HCT116 (cell line): ENCODE results near the gene CALN1. TPM values are rescaled to one million over a fixed set of nuclear protein-coding genes. Genes with fewer than 3 reads are reported as not detected.

Experiments
- ATAC-seq: fragments of 200-7000 bp; cut with Tn5 transposase; 2 replicates; pipeline ENCODE4 v1.9.1; 2020; ENCODE audit warnings: mild to moderate bottlenecking, moderate library complexity
- BruUV-seq: library from RNA; stranded (reverse); fragments of 400-500 nt; replicated peaks from 2 replicates; lab custom pipeline; 2021; lab: Mats Ljungman, UMichigan
- CTCF ChIA-PET: fragments of 300-600 bp; sonication (Branson Sonifier 250); formaldehyde crosslinking; loops from one replicate; lab custom pipeline; 2021; ENCODE audit warnings: antibody characterized with exemption; lab: Charles Lee
- POLR2A ChIA-PET: fragments of 300-600, 350-600 bp; sonication (Branson Sonifier 250); formaldehyde crosslinking; loops from one replicate; lab custom pipeline; 2021; ENCODE audit warnings: antibody characterized with exemption; lab: Charles Lee
- RAD21 ChIA-PET, 2 experiments: fragments of 300-600 bp; sonication (Branson Sonifier 250); formaldehyde crosslinking; loops; one replicate each; lab custom pipeline; 2023; ENCODE audit warnings: low total read pairs in 2 of 2; ENCODE audit not compliant: uncharacterized antibody in 2 of 2, unreplicated experiment in 2 of 2, low non-redundant PET in 1 of 2; lab: Charles Lee
- DNase-seq: peaks from one replicate; pipeline ENCODE4 v3.0.0-alpha.2; 2010; ENCODE audit warnings: low read depth, low spot score
- H2AFZ ChIP-seq: fragments of 200-600 bp; shearing (Covaris generic), sonication (generic); 2 replicates; pipeline ENCODE4 v1.6.1; 2017; ENCODE audit warnings: low read depth, mixed run types, mixed read lengths, antibody characterized with exemption, low read length; ENCODE audit not compliant: poor library complexity, severe bottlenecking
- H3K27ac ChIP-seq: 2 replicates; pipeline ENCODE4 v1.5.1; 2012; ENCODE audit warnings: low read depth, low read length
- H3K27me3 ChIP-seq: fragments of 200-600 bp; sonication (generic); 2 replicates; pipeline ENCODE4 v1.6.1; 2016; ENCODE audit warnings: mixed run types, low read length, mixed read lengths; ENCODE audit not compliant: insufficient read depth
- H3K36me3 ChIP-seq, 2 experiments: fragments of 200-500 bp in 1 of 2; fragments of 200-600 bp in 1 of 2; sonication (Bioruptor generic) in 1 of 2; sonication (generic) in 1 of 2; 2 replicates each; pipeline versions ENCODE4 v1.5.1 to v1.6.1; 2014 to 2016; ENCODE audit warnings: low read length in 2 of 2, inconsistent platforms in 1 of 2, mixed read lengths in 1 of 2, mixed run types in 1 of 2; ENCODE audit not compliant: insufficient read depth in 2 of 2, control insufficient read depth in 1 of 2
- H3K4me1 ChIP-seq, 2 experiments: fragments of 200-600 bp in 1 of 2; sonication (generic) in 1 of 2; 2 replicates each; pipeline versions ENCODE4 v1.5.1 to v1.6.1; 2012 to 2017; ENCODE audit warnings: low read length in 2 of 2, inconsistent platforms in 1 of 2, mild to moderate bottlenecking in 1 of 2, mixed read lengths in 1 of 2, mixed run types in 1 of 2, moderate library complexity in 1 of 2; ENCODE audit not compliant: insufficient read depth in 2 of 2, control insufficient read depth in 1 of 2
- H3K4me2 ChIP-seq: fragments of 200-600 bp; sonication (generic); 2 replicates; pipeline ENCODE4 v1.6.1; 2017; ENCODE audit warnings: mixed run types, low read length, mixed read lengths
- H3K4me3 ChIP-seq, 2 experiments: fragments of 200-600 bp in 1 of 2; sonication (generic) in 1 of 2; replicated peaks in 1 of 2; 2 replicates each; pipeline ENCODE4 v1.5.1; 2011 to 2016; ENCODE audit warnings: low read length in 2 of 2, control low read depth in 1 of 2, low read depth in 1 of 2, mild to moderate bottlenecking in 1 of 2, mixed read lengths in 1 of 2, mixed run types in 1 of 2
- H3K79me2 ChIP-seq: fragments of 200-600 bp; sonication (generic); 2 replicates; pipeline ENCODE4 v1.6.1; 2017; ENCODE audit warnings: mild to moderate bottlenecking, mixed run types, low read length, moderate library complexity, mixed read lengths; ENCODE audit not compliant: insufficient read depth
- H3K9ac ChIP-seq: fragments of 200-600 bp; sonication (generic); 2 replicates; pipeline ENCODE4 v1.6.1; 2016; ENCODE audit warnings: low read length, mixed read lengths
- H3K9me2 ChIP-seq: fragments of 200-600 bp; sonication (generic), shearing (Covaris generic); 2 replicates; pipeline ENCODE4 v1.6.1; 2017; ENCODE audit warnings: mixed run types, mild to moderate bottlenecking, moderate library complexity; ENCODE audit not compliant: insufficient read depth
- H3K9me3 ChIP-seq, 2 experiments: fragments of 200-500 bp in 1 of 2; fragments of 200-600 bp in 1 of 2; sonication (Bioruptor generic) in 1 of 2; sonication (generic) in 1 of 2; 2 replicates each; pipeline ENCODE4 v1.6.1; 2014 to 2017; ENCODE audit warnings: low read length in 2 of 2, mixed read lengths in 2 of 2, inconsistent platforms in 1 of 2, low read depth in 1 of 2, mild to moderate bottlenecking in 1 of 2, mixed run types in 1 of 2, moderate library complexity in 1 of 2; ENCODE audit not compliant: control insufficient read depth in 1 of 2, insufficient read depth in 1 of 2
- H4K20me1 ChIP-seq: fragments of 200-600 bp; sonication (generic), shearing (Covaris generic); 2 replicates; pipeline ENCODE4 v1.6.1; 2017; ENCODE audit warnings: mixed run types, mild to moderate bottlenecking, moderate library complexity; ENCODE audit not compliant: insufficient read depth
- EZH2phosphoT487 ChIP-seq: fragments of 200-600 bp; IDR thresholded peaks from 2 replicates; pipeline ENCODE4 v1.6.1; 2018; ENCODE audit warnings: antibody characterized with exemption, borderline replicate concordance
- POLR2A ChIP-seq: IDR thresholded peaks from 2 replicates; pipeline ENCODE4 v1.7.0; 2011; ENCODE audit warnings: borderline replicate concordance; ENCODE audit not compliant: insufficient read depth, insufficient read length; ENCODE audit errors: extremely low read depth
- POLR2AphosphoS5 ChIP-seq: IDR thresholded peaks from 2 replicates; pipeline ENCODE4 v1.6.1; 2011; ENCODE audit warnings: mild to moderate bottlenecking, low read depth, low read length, moderate library complexity
- RAD21 ChIP-seq: IDR thresholded peaks from 2 replicates; pipeline ENCODE4 v1.6.1; 2012; ENCODE audit warnings: low read depth, mild to moderate bottlenecking
- REST ChIP-seq: IDR thresholded peaks from 2 replicates; pipeline ENCODE4 v1.6.1; 2012; ENCODE audit warnings: low read depth
- SIN3A ChIP-seq: IDR thresholded peaks from 2 replicates; pipeline ENCODE4 v1.6.1; 2012; ENCODE audit warnings: low read depth
- SRF ChIP-seq: IDR thresholded peaks from 2 replicates; pipeline ENCODE4 v1.6.1; 2012; ENCODE audit warnings: low read depth
- ZFX ChIP-seq: fragments of 450-650 bp; IDR thresholded peaks from 2 replicates; pipeline ENCODE4 v1.6.1; 2017
- intact Hi-C: fragments of 100-400 bp; cut with micrococcal nuclease; formaldehyde crosslinking; loops from 2 replicates; pipeline ENCODE4 v1.10.0; 2022
- total RNA-seq: library from RNA; stranded (reverse); gene quantifications from one replicate; pipeline ENCODE4 v1.2.1, GENCODE V29; 2021; ENCODE audit not compliant: unreplicated experiment
- TF ChIP-seq, protein P1 (sequence below): IDR thresholded peaks from 2 replicates; pipeline ENCODE4 v1.6.1; 2011; ENCODE audit warnings: mild to moderate bottlenecking, low read length, moderate library complexity; ENCODE audit not compliant: insufficient replicate concordance; ENCODE audit errors: extremely low read depth

CALN1 gene
- total RNA-seq, 1 experiment from 2014 or later, result 0.17 TPM

DNA sequence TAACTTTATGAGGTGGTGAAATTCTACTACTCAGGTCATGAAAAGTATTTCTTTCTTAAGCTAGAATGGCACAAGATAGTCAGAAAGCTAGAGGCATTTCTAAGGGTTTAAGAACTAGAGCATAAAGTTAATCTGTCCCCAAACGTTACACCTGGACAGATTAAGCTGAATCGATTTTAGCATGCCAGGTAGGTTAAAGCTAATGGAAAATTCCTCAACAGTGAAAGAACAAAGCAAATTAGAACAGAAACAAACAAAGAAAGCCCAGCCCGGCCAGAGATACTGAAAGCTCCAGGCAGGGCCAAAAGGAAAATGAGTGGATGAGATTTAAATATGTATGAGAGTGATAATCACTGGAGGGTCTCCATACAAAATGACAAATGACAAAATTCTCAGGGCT lies 293.8 kb downstream of the CALN1 start (continued):
- TF ChIP-seq POLR2A, result no peak
- TF ChIP-seq REST, result no peak
- no peak for TF ChIP-seq EZH2phosphoT487
- no peak for TF ChIP-seq SRF
- TF ChIP-seq, all 23 proteins: peak for 0

DNA sequence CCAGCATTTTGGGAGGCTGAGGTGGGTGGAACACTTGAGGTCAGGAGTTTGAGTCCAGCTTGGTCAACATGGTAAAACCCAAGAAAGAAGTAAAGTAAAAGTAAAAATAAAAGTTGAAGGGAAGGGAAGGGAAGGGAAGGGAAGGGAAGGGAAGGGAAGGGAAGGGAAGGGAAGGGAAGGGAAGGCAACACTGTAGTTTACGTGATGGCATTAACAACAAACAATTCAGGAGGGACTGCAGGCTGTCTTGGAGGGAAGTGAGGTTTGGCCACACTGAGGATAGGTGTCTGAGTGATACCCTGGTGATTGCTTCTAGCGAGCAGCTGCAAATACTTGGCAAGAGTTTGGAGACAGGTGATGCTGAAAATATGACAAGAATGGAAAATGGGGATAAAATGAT lies 298.0 kb downstream of the CALN1 start:
- POLR2A ChIA-PET, result no interaction called here
- intact Hi-C loops, result no loop called here

More for the DNA sequence above, 298.0 kb downstream of the CALN1 start:
- ChIA-PET CTCF (no interaction called here), RAD21 (no interaction called here)
- Histone ChIP-seq H3K79me2 (no peaks in the 10 kb centered on the region), H3K4me3 (no peak overlapping the region), H3K27me3 (no peaks in the 10 kb centered on the region), H4K20me1 (no peaks in the 10 kb centered on the region), H3K9me2 (no peaks in the 10 kb centered on the region), H3K36me3 (no peaks in the 10 kb centered on the region), H3K9me3 (peaks cover 0 to 4% of the 10 kb centered on the region in 2 experiments; a peak in 1 of 4 replicates), H3K27ac (no peak overlapping the region), H3K9ac (no peak overlapping the region), H3K4me1 (no peaks in the 10 kb centered on the region), H2AFZ (no peak overlapping the region), H3K4me2 (no peak overlapping the region)
- no TSS peak for BruUV-seq
- no peak for ATAC-seq
- TF ChIP-seq ZFX (no peak), SIN3A (no peak), POLR2A (no peak), RAD21 (no peak), REST (no peak), POLR2AphosphoS5 (no peak)
- TF ChIP-seq, protein P1, sequence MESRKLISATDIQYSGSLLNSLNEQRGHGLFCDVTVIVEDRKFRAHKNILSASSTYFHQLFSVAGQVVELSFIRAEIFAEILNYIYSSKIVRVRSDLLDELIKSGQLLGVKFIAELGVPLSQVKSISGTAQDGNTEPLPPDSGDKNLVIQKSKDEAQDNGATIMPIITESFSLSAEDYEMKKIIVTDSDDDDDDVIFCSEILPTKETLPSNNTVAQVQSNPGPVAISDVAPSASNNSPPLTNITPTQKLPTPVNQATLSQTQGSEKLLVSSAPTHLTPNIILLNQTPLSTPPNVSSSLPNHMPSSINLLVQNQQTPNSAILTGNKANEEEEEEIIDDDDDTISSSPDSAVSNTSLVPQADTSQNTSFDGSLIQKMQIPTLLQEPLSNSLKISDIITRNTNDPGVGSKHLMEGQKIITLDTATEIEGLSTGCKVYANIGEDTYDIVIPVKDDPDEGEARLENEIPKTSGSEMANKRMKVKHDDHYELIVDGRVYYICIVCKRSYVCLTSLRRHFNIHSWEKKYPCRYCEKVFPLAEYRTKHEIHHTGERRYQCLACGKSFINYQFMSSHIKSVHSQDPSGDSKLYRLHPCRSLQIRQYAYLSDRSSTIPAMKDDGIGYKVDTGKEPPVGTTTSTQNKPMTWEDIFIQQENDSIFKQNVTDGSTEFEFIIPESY, result no peak
- no peak for DNase-seq
